ENCODE data around the gene FNDC3B.

FNDC3B gene

GRCh38 chr3:172286548-172287148 lies 247.3 kb downstream of the FNDC3B start:
- DNase-seq (ENCODE audit: low read depth): no peak
- no peak for TF ChIP-seq CTCF (conservative IDR thresholded peaks at IDR 0.05; ENCODE audit: control insufficient read depth, insufficient read depth, low read depth, low read length)
- H3K4me3 ChIP-seq (ENCODE audit: control insufficient read depth, low read depth, low read length): no peak overlapping the region

GRCh38 chr3:172287937-172288477 lies 248.6 kb downstream of the FNDC3B start:
- no peak for TF ChIP-seq CTCF (conservative IDR thresholded peaks at IDR 0.05; ENCODE audit: control insufficient read depth, insufficient read depth, low read depth, low read length)
- DNase-seq (ENCODE audit: low read depth): no peak
- H3K4me3 ChIP-seq (ENCODE audit: control insufficient read depth, low read depth, low read length): no peak overlapping the region

- TF ChIP-seq CTCF (conservative IDR thresholded peaks at IDR 0.05; ENCODE audit: control insufficient read depth, insufficient read depth, low read depth, low read length): no peak
- DNase-seq (ENCODE audit: low read depth): no peak
- no peak overlapping the region for H3K4me3 ChIP-seq (ENCODE audit: control insufficient read depth, low read depth, low read length)
Observed at GRCh38 chr3:172288651-172289050, 249.3 kb downstream of the FNDC3B start.

DNA sequence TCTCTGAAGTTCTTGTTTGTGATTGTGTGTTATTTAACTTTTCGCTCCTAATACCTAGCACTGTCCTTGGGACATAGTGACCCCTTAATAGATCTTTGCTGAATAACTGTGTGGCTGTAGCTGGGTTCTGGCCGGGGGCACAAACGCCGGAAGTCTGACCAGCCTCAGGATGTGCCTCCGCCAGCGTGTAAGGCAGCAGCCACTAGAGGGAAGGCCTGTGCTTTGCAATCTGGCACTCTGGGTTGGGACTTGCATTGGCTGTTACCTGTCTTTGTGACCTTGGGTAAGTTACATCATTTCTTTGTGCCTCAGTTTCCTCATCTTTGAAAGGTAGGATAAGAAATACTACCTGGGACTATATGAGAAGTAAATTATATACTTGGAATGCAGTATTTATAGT lies 250.2 kb downstream of the FNDC3B start:
- peak; percentile 34 for TF ChIP-seq CTCF (conservative IDR thresholded peaks at IDR 0.05; ENCODE audit: control insufficient read depth, insufficient read depth, low read depth, low read length)
- no peak for DNase-seq (ENCODE audit: low read depth)
- no peak overlapping the region for H3K4me3 ChIP-seq (ENCODE audit: control insufficient read depth, low read depth, low read length)

DNA sequence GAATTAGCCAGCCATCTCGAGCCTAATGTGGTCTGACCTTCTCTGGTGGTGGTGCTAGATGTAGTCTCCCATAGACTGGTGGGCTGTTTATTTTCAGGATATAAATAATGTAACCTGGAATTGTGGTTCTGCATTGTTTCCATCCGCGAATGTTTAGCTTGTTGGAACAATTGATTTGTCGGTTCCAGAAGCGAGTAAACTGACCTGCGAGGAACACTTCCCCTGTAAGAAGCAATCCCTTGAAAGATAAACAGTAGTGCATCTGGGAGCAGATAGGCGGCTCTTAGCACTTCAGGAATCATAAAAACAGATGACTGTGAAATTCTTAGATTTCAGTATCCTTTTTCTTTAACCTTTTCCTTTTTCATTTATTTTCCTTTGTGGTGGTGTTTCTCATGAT lies 251.1 kb downstream of the FNDC3B start:
- H3K4me3 ChIP-seq (ENCODE audit: control insufficient read depth, low read depth, low read length): no peak overlapping the region
- no peak for TF ChIP-seq CTCF (conservative IDR thresholded peaks at IDR 0.05; ENCODE audit: control insufficient read depth, insufficient read depth, low read depth, low read length)
- no peak for DNase-seq (ENCODE audit: low read depth)

DNA sequence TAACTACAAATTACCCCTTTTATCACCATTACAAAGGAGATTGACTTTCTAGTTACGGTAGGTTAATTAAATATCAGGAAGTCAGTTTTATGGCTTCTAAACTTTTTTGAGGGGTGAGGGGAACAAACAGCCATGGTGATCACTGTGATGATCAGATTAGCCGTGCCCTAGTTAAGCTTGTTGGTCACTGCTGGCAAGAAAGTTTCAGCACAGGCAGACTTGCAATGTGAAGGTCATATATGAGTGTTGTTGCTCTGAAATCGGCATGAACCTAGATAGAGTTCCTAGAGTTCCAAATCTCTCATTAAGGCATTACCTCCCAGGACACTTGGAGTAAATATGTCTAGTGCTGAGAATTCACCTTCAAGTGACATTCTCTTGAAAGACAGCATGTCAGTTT lies 252.3 kb downstream of the FNDC3B start:
- no peak for TF ChIP-seq CTCF (conservative IDR thresholded peaks at IDR 0.05; ENCODE audit: control insufficient read depth, insufficient read depth, low read depth, low read length)
- H3K4me3 ChIP-seq (ENCODE audit: control insufficient read depth, low read depth, low read length): no peak overlapping the region
- DNase-seq (ENCODE audit: low read depth): no peak

DNA sequence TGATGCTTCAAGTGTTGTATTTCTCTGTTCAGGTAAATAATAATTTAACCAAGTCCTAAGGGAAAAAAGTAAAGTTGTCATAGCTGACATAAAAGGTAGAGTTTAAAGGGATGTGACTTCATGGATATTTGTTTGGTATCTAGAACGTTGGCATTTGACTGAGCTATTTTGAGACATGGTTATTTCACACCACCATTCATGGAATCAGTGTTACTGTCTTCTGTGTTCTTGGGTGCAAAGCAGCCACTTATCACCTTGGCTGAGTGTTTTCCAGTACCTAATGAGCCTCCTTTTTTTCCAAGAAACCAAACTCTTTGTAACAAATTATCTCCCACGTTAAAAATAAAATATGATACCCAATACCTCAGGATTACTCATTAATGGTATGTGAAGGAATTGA lies 253.0 kb downstream of the FNDC3B start:
- no peak overlapping the region for H3K4me3 ChIP-seq (ENCODE audit: control insufficient read depth, low read depth, low read length)
- TF ChIP-seq CTCF (conservative IDR thresholded peaks at IDR 0.05; ENCODE audit: control insufficient read depth, insufficient read depth, low read depth, low read length): no peak
- DNase-seq (ENCODE audit: low read depth): no peak

Measured in fibroblast of mammary gland (primary cell).